Occipital lobe (tissue), 2 donors: ENCODE results near the gene HOXB3. TPM values are rescaled to one million over a fixed set of nuclear protein-coding genes. Genes with fewer than 3 reads are reported as not detected.

Experiments used
- DNase-seq: peaks from one replicate; lab custom pipeline; 2025; lab: John Stamatoyannopoulos, UW
- total RNA-seq: library from RNA; depleted of rRNA; stranded (reverse); fragments of >200 nt; gene quantifications from one replicate; pipeline ENCODE4 v1.2.3, GENCODE V29; 2014

HOXB3 gene
- total RNA-seq, 1 donor from 2014 or later = not detected

- DNase-seq = no peak
Measured at GRCh38 chr17:48588074-48588415, 2.0 kb downstream of the HOXB3 start.

GRCh38 chr17:48587276-48588073 is 2.6 kb downstream of the HOXB3 start:
- no peak for DNase-seq

GRCh38 chr17:48586355-48587258 is 3.4 kb downstream of the HOXB3 start:
- DNase-seq = no peak

GRCh38 chr17:48584223-48584741 is 5.8 kb downstream of the HOXB3 start:
- no peak for DNase-seq

- DNase-seq = no peak
Measured at GRCh38 chr17:48583708-48584222, 6.3 kb downstream of the HOXB3 start.

GRCh38 chr17:48582750-48583069 is 7.3 kb downstream of the HOXB3 start:
- no peak for DNase-seq

GRCh38 chr17:48579760-48580554 is 10.1 kb downstream of the HOXB3 start:
- DNase-seq = no peak

GRCh38 chr17:48579471-48579759 is 10.6 kb downstream of the HOXB3 start:
- no peak for DNase-seq

GRCh38 chr17:48578616-48579470 is 11.2 kb downstream of the HOXB3 start:
- no peak for DNase-seq

- DNase-seq = no peak
Measured at GRCh38 chr17:48577946-48578615, 12.0 kb downstream of the HOXB3 start, which contains the start of gene HOXB4. Gene HOXB4, minus strand, starts transcription at chr17:48578350. Its CDS starts 31 bp downstream, at chr17:48578319.

- no peak for DNase-seq
Measured at GRCh38 chr17:48577330-48577945, 12.6 kb downstream of the HOXB3 start.

- DNase-seq = no peak
Measured at GRCh38 chr17:48576479-48577309, 13.3 kb downstream of the HOXB3 start.

- DNase-seq = no peak
Measured at GRCh38 chr17:48575673-48576478, 14.2 kb downstream of the HOXB3 start.

GRCh38 chr17:48575066-48575582 is 14.9 kb downstream of the HOXB3 start:
- DNase-seq = no peak

- no peak for DNase-seq
Measured at GRCh38 chr17:48574505-48575065, 15.5 kb downstream of the HOXB3 start.

- no peak for DNase-seq
Measured at GRCh38 chr17:48571826-48572417, 18.1 kb downstream of the HOXB3 start.
